SK-N-SH (cell line): ENCODE data around the gene RYR3. TPM values are rescaled to one million over a fixed set of nuclear protein-coding genes. Genes with fewer than 3 reads are reported as not detected.

ENCODE experiments used
- CTCF ChIA-PET: fragments of 300-600, 350-600 bp; formaldehyde crosslinking; extraction: SDS; loops from one replicate; lab custom pipeline; 2021; lab: Yijun Ruan, JAX
- POLR2A ChIA-PET: fragments of 350-600 bp; sonication (Branson Sonifier 250); formaldehyde crosslinking; extraction: SDS; loops from one replicate; lab custom pipeline; 2020; ENCODE audit warnings: antibody characterized with exemption, inconsistent platforms; lab: Yijun Ruan, JAX
- DNase-seq: peaks from one replicate; pipeline ENCODE4 v3.0.0; 2012
- H2AFZ ChIP-seq: fragments of 200-600 bp; sonication (generic); 2 replicates; pipeline ENCODE4 v1.8.1; 2016; ENCODE audit warnings: antibody characterized with exemption, mild to moderate bottlenecking, low read depth
- H3F3A ChIP-seq: fragments of 200-600 bp; sonication (generic); replicated peaks from 2 replicates; pipeline ENCODE3; 2016; ENCODE audit warnings: antibody characterized with exemption, mild to moderate bottlenecking; ENCODE audit not compliant: insufficient read depth
- H3K27ac ChIP-seq, 2 experiments: fragments of 200-500 bp in 1 of 2; fragments of 200-600 bp in 1 of 2; sonication (Bioruptor generic) in 1 of 2; sonication (generic), shearing (Covaris generic) in 1 of 2; 2 replicates each; pipeline versions ENCODE4 v1.5.1 to v1.6.1; 2014 to 2016; ENCODE audit warnings: low read depth in 2 of 2, inconsistent platforms in 1 of 2, low read length in 1 of 2, mild to moderate bottlenecking in 1 of 2, mixed read lengths in 1 of 2
- H3K27me3 ChIP-seq: fragments of 200-600 bp; sonication (generic), shearing (Covaris generic); 2 replicates; pipeline ENCODE4 v1.6.1; 2016; ENCODE audit warnings: mixed run types; ENCODE audit not compliant: insufficient read depth
- H3K36me3 ChIP-seq, 2 experiments: fragments of 200-500 bp in 1 of 2; fragments of 200-600 bp in 1 of 2; sonication (Bioruptor generic) in 1 of 2; sonication (generic) in 1 of 2; replicated peaks in 1 of 2; 2 replicates each; pipeline versions ENCODE3 to v1.5.1; 2014 to 2016; ENCODE audit warnings: low read length in 1 of 2, mild to moderate bottlenecking in 1 of 2; ENCODE audit not compliant: insufficient read depth in 2 of 2, control insufficient read depth in 1 of 2
- H3K4me1 ChIP-seq, 2 experiments: fragments of 200-500 bp in 1 of 2; fragments of 200-600 bp in 1 of 2; sonication (Bioruptor generic) in 1 of 2; sonication (generic), shearing (Covaris generic) in 1 of 2; 2 replicates each; pipeline versions ENCODE4 v1.5.1 to v1.6.1; 2014 to 2016; ENCODE audit warnings: low read depth in 1 of 2, low read length in 1 of 2, mixed run types in 1 of 2; ENCODE audit not compliant: insufficient read depth in 2 of 2, control insufficient read depth in 1 of 2
- H3K4me2 ChIP-seq: fragments of 200-600 bp; sonication (generic), shearing (Covaris generic); 2 replicates; pipeline ENCODE4 v1.6.1; 2017; ENCODE audit warnings: mixed run types
- H3K4me3 ChIP-seq, 2 experiments: fragments of 200-500 bp in 1 of 2; fragments of 200-600 bp in 1 of 2; sonication (Bioruptor generic) in 1 of 2; sonication (generic), shearing (Covaris generic) in 1 of 2; 2 replicates each; pipeline versions ENCODE4 v1.5.1 to v1.8.1; 2014 to 2016; ENCODE audit warnings: low read depth in 2 of 2, inconsistent platforms in 1 of 2, low read length in 1 of 2, mild to moderate bottlenecking in 1 of 2, mixed read lengths in 1 of 2, moderate library complexity in 1 of 2
- H3K79me2 ChIP-seq: fragments of 200-600 bp; sonication (generic); 2 replicates; pipeline ENCODE4 v1.8.1; 2017; ENCODE audit warnings: mild to moderate bottlenecking; ENCODE audit not compliant: insufficient read depth
- H3K9ac ChIP-seq: fragments of 200-600 bp; sonication (generic); 2 replicates; pipeline ENCODE4 v1.6.1; 2017; ENCODE audit warnings: mixed run types
- H3K9me2 ChIP-seq: fragments of 200-600 bp; sonication (generic); 2 replicates; pipeline ENCODE4 v1.6.1; 2017; ENCODE audit warnings: mixed run types
- H3K9me3 ChIP-seq: fragments of 200-600 bp; sonication (generic); 2 replicates; pipeline ENCODE4 v1.6.1; 2017; ENCODE audit warnings: mixed run types, mild to moderate bottlenecking, moderate library complexity
- H4K20me1 ChIP-seq: fragments of 200-600 bp; sonication (generic); 2 replicates; pipeline ENCODE4 v1.6.1; 2017; ENCODE audit warnings: mild to moderate bottlenecking, mixed run types; ENCODE audit not compliant: insufficient read depth
- CHD2 ChIP-seq: fragments of 150-350 bp; IDR thresholded peaks from 2 replicates; pipeline ENCODE4 v1.6.1; 2018; ENCODE audit warnings: low read length; ENCODE audit not compliant: partially characterized antibody
- ELF1 ChIP-seq: IDR thresholded peaks from 2 replicates; pipeline ENCODE4 v1.4.0; 2012
- FOXJ3 ChIP-seq: sonication (generic); formaldehyde crosslinking; IDR thresholded peaks from 2 replicates; pipeline ENCODE4 v1.5.1; 2020; ENCODE audit warnings: mild to moderate bottlenecking, missing genetic modification reagents
- JUND ChIP-seq: IDR thresholded peaks from 2 replicates; pipeline ENCODE4 v1.4.0; 2012
- MEF2A ChIP-seq: IDR thresholded peaks from 2 replicates; pipeline ENCODE4 v1.4.0; 2012; ENCODE audit warnings: low read depth, borderline replicate concordance
- NRF1 ChIP-seq: IDR thresholded peaks from 2 replicates; pipeline ENCODE4 v1.6.1; 2012; ENCODE audit warnings: low read depth, mild to moderate bottlenecking, low read length
- POLR2AphosphoS5 ChIP-seq: IDR thresholded peaks from 2 replicates; pipeline ENCODE4 v1.6.1; 2012; ENCODE audit warnings: low read depth, low read length
- RAD21 ChIP-seq: IDR thresholded peaks from 2 replicates; pipeline ENCODE4 v1.6.1; 2012; ENCODE audit warnings: mild to moderate bottlenecking, low read length
- RFX5 ChIP-seq: IDR thresholded peaks from 2 replicates; pipeline ENCODE4 v1.6.1; 2012; ENCODE audit warnings: mild to moderate bottlenecking, improper control_type of control experiment, low read length
- SIN3A ChIP-seq: IDR thresholded peaks from 2 replicates; pipeline ENCODE4 v1.6.1; 2012; ENCODE audit warnings: low read depth, mild to moderate bottlenecking, low read length, moderate library complexity, borderline replicate concordance
- TCF12 ChIP-seq: IDR thresholded peaks from 2 replicates; pipeline ENCODE4 v1.4.0; 2012
- TEAD4 ChIP-seq: IDR thresholded peaks from 2 replicates; pipeline ENCODE4 v1.4.0; 2012; ENCODE audit warnings: mild to moderate bottlenecking, borderline replicate concordance; ENCODE audit not compliant: insufficient read depth
- WGBS: methylation state at CpG from one replicate; pipeline ENCODE4 v1.1.6; 2017; ENCODE audit warnings: low lambda C conversion rate; 5-methylcytosine and 5-hydroxymethylcytosine counted together
- polyA plus RNA-seq, 3 experiments: library from polyadenylated mRNA; depleted of rRNA; stranded (reverse); fragments of >200 nt; gene quantifications; 2 replicates each; pipeline ENCODE4 v1.2.3, GENCODE V29; 2012
- TF ChIP-seq, protein P1 (sequence below): IDR thresholded peaks from 2 replicates; pipeline ENCODE4 v1.4.0; 2012; ENCODE audit warnings: low read depth
- TF ChIP-seq, protein P2 (sequence below): IDR thresholded peaks from 2 replicates; pipeline ENCODE4 v1.6.1; 2012; ENCODE audit warnings: mild to moderate bottlenecking, low read depth, low read length, moderate library complexity
- TF ChIP-seq, protein P3 (sequence below): fragments of 150-350 bp; IDR thresholded peaks from 2 replicates; pipeline ENCODE4 v1.6.1; 2016; ENCODE audit warnings: mild to moderate bottlenecking, low read depth, low read length
- TF ChIP-seq, protein P4 (sequence below): IDR thresholded peaks from 2 replicates; pipeline ENCODE4 v1.4.0; 2012; ENCODE audit warnings: low read depth, borderline replicate concordance

RYR3 gene
- polyA plus RNA-seq, 1 of the 3 experiments (the other 2 are of a cell fraction) = 0.02 TPM

DNA sequence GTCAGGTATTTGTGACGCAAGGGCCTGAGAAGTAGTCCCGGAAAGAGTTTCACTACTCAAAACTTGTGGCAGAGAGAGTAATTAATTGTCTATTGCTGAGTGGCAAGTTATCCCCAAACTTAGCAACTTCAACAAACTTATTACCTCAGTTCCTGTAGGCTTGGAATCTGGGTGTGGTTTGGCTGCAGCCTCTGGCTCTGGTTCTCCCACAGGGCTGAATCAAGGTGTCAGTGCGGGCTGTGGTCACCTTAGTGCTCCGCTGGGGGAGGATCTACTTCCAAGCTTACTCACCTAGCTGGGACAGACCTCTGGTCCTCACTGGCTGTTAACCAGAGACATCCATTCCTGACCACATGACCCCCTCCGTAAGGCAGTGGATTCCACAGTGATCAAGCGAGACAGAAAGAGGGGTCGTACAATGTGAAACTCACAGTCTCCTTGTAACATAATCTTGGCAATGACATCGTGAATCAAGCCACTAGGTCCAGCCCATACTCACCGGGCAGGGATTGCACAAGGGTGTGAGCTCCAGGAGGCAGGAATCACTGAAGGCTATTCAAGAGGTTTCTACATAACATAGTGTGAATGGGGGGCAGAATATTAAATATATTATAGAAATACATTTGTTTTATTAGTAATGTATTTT lies 138.3 kb downstream of the RYR3 start:
- no peaks in the 10 kb centered on the region for H3K36me3 ChIP-seq
- WGBS = 68% methylated on average over 9 of the region's 9 CpGs
- TF ChIP-seq SIN3A = no peak
- no peak for TF ChIP-seq NRF1
- TF ChIP-seq, protein P1, sequence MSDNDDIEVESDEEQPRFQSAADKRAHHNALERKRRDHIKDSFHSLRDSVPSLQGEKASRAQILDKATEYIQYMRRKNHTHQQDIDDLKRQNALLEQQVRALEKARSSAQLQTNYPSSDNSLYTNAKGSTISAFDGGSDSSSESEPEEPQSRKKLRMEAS = no peak
- TF ChIP-seq RFX5 = no peak
- TF ChIP-seq, protein P2, sequence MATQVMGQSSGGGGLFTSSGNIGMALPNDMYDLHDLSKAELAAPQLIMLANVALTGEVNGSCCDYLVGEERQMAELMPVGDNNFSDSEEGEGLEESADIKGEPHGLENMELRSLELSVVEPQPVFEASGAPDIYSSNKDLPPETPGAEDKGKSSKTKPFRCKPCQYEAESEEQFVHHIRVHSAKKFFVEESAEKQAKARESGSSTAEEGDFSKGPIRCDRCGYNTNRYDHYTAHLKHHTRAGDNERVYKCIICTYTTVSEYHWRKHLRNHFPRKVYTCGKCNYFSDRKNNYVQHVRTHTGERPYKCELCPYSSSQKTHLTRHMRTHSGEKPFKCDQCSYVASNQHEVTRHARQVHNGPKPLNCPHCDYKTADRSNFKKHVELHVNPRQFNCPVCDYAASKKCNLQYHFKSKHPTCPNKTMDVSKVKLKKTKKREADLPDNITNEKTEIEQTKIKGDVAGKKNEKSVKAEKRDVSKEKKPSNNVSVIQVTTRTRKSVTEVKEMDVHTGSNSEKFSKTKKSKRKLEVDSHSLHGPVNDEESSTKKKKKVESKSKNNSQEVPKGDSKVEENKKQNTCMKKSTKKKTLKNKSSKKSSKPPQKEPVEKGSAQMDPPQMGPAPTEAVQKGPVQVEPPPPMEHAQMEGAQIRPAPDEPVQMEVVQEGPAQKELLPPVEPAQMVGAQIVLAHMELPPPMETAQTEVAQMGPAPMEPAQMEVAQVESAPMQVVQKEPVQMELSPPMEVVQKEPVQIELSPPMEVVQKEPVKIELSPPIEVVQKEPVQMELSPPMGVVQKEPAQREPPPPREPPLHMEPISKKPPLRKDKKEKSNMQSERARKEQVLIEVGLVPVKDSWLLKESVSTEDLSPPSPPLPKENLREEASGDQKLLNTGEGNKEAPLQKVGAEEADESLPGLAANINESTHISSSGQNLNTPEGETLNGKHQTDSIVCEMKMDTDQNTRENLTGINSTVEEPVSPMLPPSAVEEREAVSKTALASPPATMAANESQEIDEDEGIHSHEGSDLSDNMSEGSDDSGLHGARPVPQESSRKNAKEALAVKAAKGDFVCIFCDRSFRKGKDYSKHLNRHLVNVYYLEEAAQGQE = no peak
- TF ChIP-seq RAD21 = no peak
- TF ChIP-seq ELF1 = no peak
- TF ChIP-seq TEAD4 = no peak
- TF ChIP-seq, all 33 proteins: peak for 0
- H2AFZ ChIP-seq = no peak overlapping the region
- no peaks in the 10 kb centered on the region for H3K9me2 ChIP-seq
- no peak overlapping the region for H3K27ac ChIP-seq
- no peaks in the 10 kb centered on the region for H3K9me3 ChIP-seq
- ChIA-PET CTCF (no interaction called here), POLR2A (no interaction called here)
- no peak overlapping the region for H3K4me3 ChIP-seq
- no peaks in the 10 kb centered on the region for H3F3A ChIP-seq
- H3K27me3 ChIP-seq = no peaks in the 10 kb centered on the region; the same call in 1 of the 2 replicates
- H3K79me2 ChIP-seq = no peaks in the 10 kb centered on the region
- H3K9ac ChIP-seq = no peak overlapping the region
- no peak overlapping the region for H3K4me2 ChIP-seq
- DNase-seq = no peak
- no peaks in the 10 kb centered on the region for H4K20me1 ChIP-seq
- no peaks in the 10 kb centered on the region; a peak in 1 of 4 replicates for H3K4me1 ChIP-seq

DNA sequence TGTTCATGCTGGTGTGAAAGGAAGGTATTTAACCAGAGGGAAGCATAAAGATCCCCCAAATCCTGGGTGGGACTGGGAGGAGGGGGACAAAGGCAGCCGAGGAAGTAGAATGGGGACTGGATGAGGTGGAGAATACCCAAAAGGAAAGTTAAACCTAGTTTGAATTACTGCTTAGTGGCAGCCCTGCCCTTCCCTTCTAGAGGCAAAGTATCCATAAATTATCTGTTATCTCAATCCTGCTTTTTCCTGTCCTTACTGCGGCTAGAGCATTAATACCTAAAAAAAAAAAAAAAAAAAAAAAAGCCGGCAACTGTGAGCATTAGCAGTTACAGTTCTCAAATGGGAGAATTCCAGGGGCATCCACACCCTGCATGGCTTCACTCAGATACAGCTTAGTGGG lies 139.0 kb downstream of the RYR3 start:
- H3K4me3 ChIP-seq = no peak overlapping the region
- H4K20me1 ChIP-seq = no peaks in the 10 kb centered on the region
- H3K4me1 ChIP-seq = no peaks in the 10 kb centered on the region; a peak in 1 of 4 replicates
- 56% methylated on average over 3 of the region's 3 CpGs for WGBS
- no peaks in the 10 kb centered on the region for H3K9me3 ChIP-seq
- no peaks in the 10 kb centered on the region for H3K9me2 ChIP-seq
- no peaks in the 10 kb centered on the region; the same call in 1 of the 2 replicates for H3K27me3 ChIP-seq
- no peak overlapping the region for H3K9ac ChIP-seq
- no peaks in the 10 kb centered on the region for H3K79me2 ChIP-seq
- H3F3A ChIP-seq = no peaks in the 10 kb centered on the region
- no peak overlapping the region for H2AFZ ChIP-seq
- DNase-seq = no peak
- no peaks in the 10 kb centered on the region for H3K36me3 ChIP-seq
- CTCF ChIA-PET = no interaction called here
- POLR2A ChIA-PET = no interaction called here
- H3K27ac ChIP-seq = no peak overlapping the region
- H3K4me2 ChIP-seq = no peak overlapping the region
- TF ChIP-seq JUND (no peak), FOXJ3 (CRISPR knock-in tag) (no peak), CHD2 (no peak), TCF12 (no peak), MEF2A (no peak), POLR2AphosphoS5 (no peak), TEAD4 (no peak)
- TF ChIP-seq, protein P2 = no peak
- TF ChIP-seq, protein P3, sequence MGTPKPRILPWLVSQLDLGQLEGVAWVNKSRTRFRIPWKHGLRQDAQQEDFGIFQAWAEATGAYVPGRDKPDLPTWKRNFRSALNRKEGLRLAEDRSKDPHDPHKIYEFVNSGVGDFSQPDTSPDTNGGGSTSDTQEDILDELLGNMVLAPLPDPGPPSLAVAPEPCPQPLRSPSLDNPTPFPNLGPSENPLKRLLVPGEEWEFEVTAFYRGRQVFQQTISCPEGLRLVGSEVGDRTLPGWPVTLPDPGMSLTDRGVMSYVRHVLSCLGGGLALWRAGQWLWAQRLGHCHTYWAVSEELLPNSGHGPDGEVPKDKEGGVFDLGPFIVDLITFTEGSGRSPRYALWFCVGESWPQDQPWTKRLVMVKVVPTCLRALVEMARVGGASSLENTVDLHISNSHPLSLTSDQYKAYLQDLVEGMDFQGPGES = no peak
- TF ChIP-seq, protein P4, sequence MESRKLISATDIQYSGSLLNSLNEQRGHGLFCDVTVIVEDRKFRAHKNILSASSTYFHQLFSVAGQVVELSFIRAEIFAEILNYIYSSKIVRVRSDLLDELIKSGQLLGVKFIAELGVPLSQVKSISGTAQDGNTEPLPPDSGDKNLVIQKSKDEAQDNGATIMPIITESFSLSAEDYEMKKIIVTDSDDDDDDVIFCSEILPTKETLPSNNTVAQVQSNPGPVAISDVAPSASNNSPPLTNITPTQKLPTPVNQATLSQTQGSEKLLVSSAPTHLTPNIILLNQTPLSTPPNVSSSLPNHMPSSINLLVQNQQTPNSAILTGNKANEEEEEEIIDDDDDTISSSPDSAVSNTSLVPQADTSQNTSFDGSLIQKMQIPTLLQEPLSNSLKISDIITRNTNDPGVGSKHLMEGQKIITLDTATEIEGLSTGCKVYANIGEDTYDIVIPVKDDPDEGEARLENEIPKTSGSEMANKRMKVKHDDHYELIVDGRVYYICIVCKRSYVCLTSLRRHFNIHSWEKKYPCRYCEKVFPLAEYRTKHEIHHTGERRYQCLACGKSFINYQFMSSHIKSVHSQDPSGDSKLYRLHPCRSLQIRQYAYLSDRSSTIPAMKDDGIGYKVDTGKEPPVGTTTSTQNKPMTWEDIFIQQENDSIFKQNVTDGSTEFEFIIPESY = no peak
